Thyroid gland (tissue), 4 donors: ENCODE data around the gene MOGAT2.

ENCODE experiments used
- POLR2A ChIP-seq, 2 donors: fragments of 450-650 bp; IDR thresholded peaks; one replicate each; pipeline ENCODE4 v1.6.1; 2017; ENCODE audit warnings: antibody characterized with exemption in 2 of 2, mild to moderate bottlenecking in 2 of 2, moderate library complexity in 1 of 2
- TF ChIP-seq, protein P1 (sequence below), 6 experiments: fragments of 200-600 bp in 3 of 6; fragments of 450-650 bp in 3 of 6; sonication (generic) in 3 of 6; IDR thresholded peaks; one replicate each; pipeline ENCODE4 v1.5.1; 2016 to 2019; ENCODE audit warnings: antibody characterized with exemption in 6 of 6, mild to moderate bottlenecking in 2 of 6, inconsistent platforms in 1 of 6, moderate library complexity in 1 of 6

DNA sequence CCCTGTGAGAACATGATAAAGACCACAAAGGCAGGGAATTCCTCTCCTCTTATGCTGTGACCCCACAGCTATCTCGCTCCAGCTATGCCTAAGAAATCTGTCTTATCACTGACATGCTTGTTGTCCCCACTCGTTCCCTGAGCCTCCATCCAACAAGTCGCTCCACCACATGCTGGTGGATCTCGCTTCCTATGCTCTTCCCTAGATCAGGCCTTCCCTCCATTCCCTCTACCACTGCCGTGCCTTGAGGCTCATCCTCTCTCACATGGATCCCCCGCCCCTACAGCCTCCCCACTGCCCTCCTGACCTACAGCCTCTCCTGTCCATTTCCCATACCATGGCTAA is 49.6 kb downstream of the MOGAT2 start:
- TF ChIP-seq, protein P1, sequence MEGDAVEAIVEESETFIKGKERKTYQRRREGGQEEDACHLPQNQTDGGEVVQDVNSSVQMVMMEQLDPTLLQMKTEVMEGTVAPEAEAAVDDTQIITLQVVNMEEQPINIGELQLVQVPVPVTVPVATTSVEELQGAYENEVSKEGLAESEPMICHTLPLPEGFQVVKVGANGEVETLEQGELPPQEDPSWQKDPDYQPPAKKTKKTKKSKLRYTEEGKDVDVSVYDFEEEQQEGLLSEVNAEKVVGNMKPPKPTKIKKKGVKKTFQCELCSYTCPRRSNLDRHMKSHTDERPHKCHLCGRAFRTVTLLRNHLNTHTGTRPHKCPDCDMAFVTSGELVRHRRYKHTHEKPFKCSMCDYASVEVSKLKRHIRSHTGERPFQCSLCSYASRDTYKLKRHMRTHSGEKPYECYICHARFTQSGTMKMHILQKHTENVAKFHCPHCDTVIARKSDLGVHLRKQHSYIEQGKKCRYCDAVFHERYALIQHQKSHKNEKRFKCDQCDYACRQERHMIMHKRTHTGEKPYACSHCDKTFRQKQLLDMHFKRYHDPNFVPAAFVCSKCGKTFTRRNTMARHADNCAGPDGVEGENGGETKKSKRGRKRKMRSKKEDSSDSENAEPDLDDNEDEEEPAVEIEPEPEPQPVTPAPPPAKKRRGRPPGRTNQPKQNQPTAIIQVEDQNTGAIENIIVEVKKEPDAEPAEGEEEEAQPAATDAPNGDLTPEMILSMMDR (IDR thresholded peaks at IDR 0.05), result no peak
- no peak for TF ChIP-seq POLR2A (IDR thresholded peaks at IDR 0.05)
